ENCODE data around the gene MAGI2. TPM values are rescaled to one million over a fixed set of nuclear protein-coding genes. Genes with fewer than 3 reads are reported as not detected.

Gene MAGI2
- total and polyA plus RNA-seq, 2 experiments from 2014 or later: 16.8 to 24.7 TPM

GRCh38 chr7:78413568-78413967 is 1039.9 kb downstream of the MAGI2 start:
- no peak overlapping the region for H3K27ac ChIP-seq
- no peak for TF ChIP-seq CTCF (IDR thresholded peaks at IDR 0.05; ENCODE audit: low read depth, low read length)
- H3K36me3 ChIP-seq: no peaks in the 10 kb centered on the region
- H3K9me3 ChIP-seq (ENCODE audit: low read depth): no peaks in the 10 kb centered on the region
- H3K4me1 ChIP-seq (ENCODE audit: low read depth): no peaks in the 10 kb centered on the region
- no peak overlapping the region for H3K4me3 ChIP-seq
- no peak for DNase-seq (ENCODE audit: low read depth in 1 of 2, low spot score in 1 of 2)
- no peaks in the 10 kb centered on the region for H3K27me3 ChIP-seq

GRCh38 chr7:78412216-78412858 is 1041.1 kb downstream of the MAGI2 start:
- no peak overlapping the region for H3K27ac ChIP-seq
- no peaks in the 10 kb centered on the region for H3K9me3 ChIP-seq (ENCODE audit: low read depth)
- no peak for TF ChIP-seq CTCF (IDR thresholded peaks at IDR 0.05; ENCODE audit: low read depth, low read length)
- no peaks in the 10 kb centered on the region for H3K4me1 ChIP-seq (ENCODE audit: low read depth)
- H3K36me3 ChIP-seq: no peaks in the 10 kb centered on the region
- H3K27me3 ChIP-seq: no peaks in the 10 kb centered on the region
- H3K4me3 ChIP-seq: no peak overlapping the region
- no peak for DNase-seq (ENCODE audit: low read depth in 1 of 2, low spot score in 1 of 2)

GRCh38 chr7:78407031-78407430 is 1046.4 kb downstream of the MAGI2 start:
- DNase-seq (ENCODE audit: low read depth in 1 of 2, low spot score in 1 of 2): no peak
- H3K27ac ChIP-seq: no peak overlapping the region
- H3K4me1 ChIP-seq (ENCODE audit: low read depth): no peaks in the 10 kb centered on the region
- H3K27me3 ChIP-seq: no peaks in the 10 kb centered on the region
- H3K9me3 ChIP-seq (ENCODE audit: low read depth): no peaks in the 10 kb centered on the region
- no peak overlapping the region for H3K4me3 ChIP-seq
- H3K36me3 ChIP-seq: no peaks in the 10 kb centered on the region
- TF ChIP-seq CTCF (IDR thresholded peaks at IDR 0.05; ENCODE audit: low read depth, low read length): no peak

- no peaks in the 10 kb centered on the region for H3K36me3 ChIP-seq
- H3K9me3 ChIP-seq (ENCODE audit: low read depth): no peaks in the 10 kb centered on the region
- no peak overlapping the region for H3K4me3 ChIP-seq
- no peak for DNase-seq (ENCODE audit: low read depth in 1 of 2, low spot score in 1 of 2)
- no peak for TF ChIP-seq CTCF (IDR thresholded peaks at IDR 0.05; ENCODE audit: low read depth, low read length)
- no peaks in the 10 kb centered on the region for H3K4me1 ChIP-seq (ENCODE audit: low read depth)
- no peak overlapping the region for H3K27ac ChIP-seq
- H3K27me3 ChIP-seq: no peaks in the 10 kb centered on the region
Measured at GRCh38 chr7:78406531-78406930, 1046.9 kb downstream of the MAGI2 start.

GRCh38 chr7:78402096-78402495 is 1051.4 kb downstream of the MAGI2 start:
- Histone ChIP-seq H3K4me3 (no peak overlapping the region), H3K9me3 (ENCODE audit: low read depth) (no peaks in the 10 kb centered on the region), H3K4me1 (ENCODE audit: low read depth) (peaks cover 8% of the 10 kb centered on the region), H3K27ac (no peak overlapping the region), H3K36me3 (no peaks in the 10 kb centered on the region), H3K27me3 (no peaks in the 10 kb centered on the region)
- TF ChIP-seq CTCF (IDR thresholded peaks at IDR 0.05; ENCODE audit: low read depth, low read length): no peak
- no peak for DNase-seq (ENCODE audit: low read depth in 1 of 2, low spot score in 1 of 2)

Measured in cardiac muscle cell (in vitro differentiated cells and primary cell).